Measurements from ENCODE around the gene LRRC61.

Gene LRRC61

GRCh38 chr7:150358433-150358832, 35.3 kb downstream of the LRRC61 start:
- no peaks in the 10 kb centered on the region for H3F3A ChIP-seq (ENCODE audit: insufficient read depth)

GRCh38 chr7:150358988-150359621, 36.0 kb downstream of the LRRC61 start:
- Histone ChIP-seq H3K36me3 (ENCODE audit: low read length) (no peaks in the 10 kb centered on the region), H3K4me3 (ENCODE audit: insufficient read depth, low read length, poor library complexity, severe bottlenecking) (no peak overlapping the region)

More at GRCh38 chr7:150358433-150358832, 35.3 kb downstream of the LRRC61 start:
- Histone ChIP-seq H3K4me3 (ENCODE audit: insufficient read depth, low read length, poor library complexity, severe bottlenecking) (no peak overlapping the region), H3K4me2 (ENCODE audit: low read depth, low read length, poor library complexity, severe bottlenecking) (no peak overlapping the region), H3K27ac (ENCODE audit: low read depth, low read length) (no peak overlapping the region), H3K9me3 (ENCODE audit: insufficient read depth, low read length) (no peaks in the 10 kb centered on the region), H3K79me2 (ENCODE audit: insufficient read depth, low read length) (no peaks in the 10 kb centered on the region), H2AFZ (ENCODE audit: low read depth, low read length, severe bottlenecking) (no peak overlapping the region), H3K9me2 (replicated peaks; ENCODE audit: insufficient read depth, low read length) (no peaks in the 10 kb centered on the region), H4K20me1 (ENCODE audit: low read depth, low read length) (no peaks in the 10 kb centered on the region), H3K36me3 (ENCODE audit: low read length) (no peaks in the 10 kb centered on the region), H3K27me3 (ENCODE audit: low read length) (0 out of 2 replicates have a peak, but pooled peaks cover 3% of the 10 kb centered on the region), H3K9ac (ENCODE audit: low read length) (no peak overlapping the region)
- TF ChIP-seq, protein P1, sequence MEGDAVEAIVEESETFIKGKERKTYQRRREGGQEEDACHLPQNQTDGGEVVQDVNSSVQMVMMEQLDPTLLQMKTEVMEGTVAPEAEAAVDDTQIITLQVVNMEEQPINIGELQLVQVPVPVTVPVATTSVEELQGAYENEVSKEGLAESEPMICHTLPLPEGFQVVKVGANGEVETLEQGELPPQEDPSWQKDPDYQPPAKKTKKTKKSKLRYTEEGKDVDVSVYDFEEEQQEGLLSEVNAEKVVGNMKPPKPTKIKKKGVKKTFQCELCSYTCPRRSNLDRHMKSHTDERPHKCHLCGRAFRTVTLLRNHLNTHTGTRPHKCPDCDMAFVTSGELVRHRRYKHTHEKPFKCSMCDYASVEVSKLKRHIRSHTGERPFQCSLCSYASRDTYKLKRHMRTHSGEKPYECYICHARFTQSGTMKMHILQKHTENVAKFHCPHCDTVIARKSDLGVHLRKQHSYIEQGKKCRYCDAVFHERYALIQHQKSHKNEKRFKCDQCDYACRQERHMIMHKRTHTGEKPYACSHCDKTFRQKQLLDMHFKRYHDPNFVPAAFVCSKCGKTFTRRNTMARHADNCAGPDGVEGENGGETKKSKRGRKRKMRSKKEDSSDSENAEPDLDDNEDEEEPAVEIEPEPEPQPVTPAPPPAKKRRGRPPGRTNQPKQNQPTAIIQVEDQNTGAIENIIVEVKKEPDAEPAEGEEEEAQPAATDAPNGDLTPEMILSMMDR (IDR thresholded peaks at IDR 0.05; ENCODE audit: insufficient read depth, low read length, poor library complexity, severe bottlenecking) = no peak
- TF ChIP-seq EZH2phosphoT487 (conservative IDR thresholded peaks at IDR 0.05; ENCODE audit: low read length) = no peak

DNA sequence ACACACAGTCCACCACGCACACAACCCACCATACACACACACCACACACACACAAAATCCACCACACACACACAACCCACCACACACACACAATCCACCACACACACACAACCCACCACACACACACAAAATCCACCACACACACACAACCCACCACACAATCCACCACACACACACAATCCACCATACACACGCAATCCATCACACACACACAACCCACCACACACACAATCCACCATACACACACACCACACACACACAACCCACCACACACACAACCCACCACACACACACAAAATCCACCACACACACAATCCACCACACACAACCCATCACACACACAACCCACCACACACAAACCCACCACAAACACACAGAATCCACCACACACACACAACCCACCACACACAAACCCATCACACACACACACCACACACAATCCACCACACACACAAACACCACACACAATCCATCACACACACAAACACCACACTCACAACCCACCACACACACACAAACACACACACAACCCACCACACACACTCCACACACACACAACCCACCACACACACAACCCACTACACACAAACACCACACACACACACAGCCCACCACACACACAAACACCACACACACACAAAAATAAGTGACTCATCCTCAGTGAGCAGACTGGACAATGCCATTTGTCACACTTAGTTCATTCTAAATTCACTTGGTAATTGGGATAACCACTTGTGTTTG, 36.6 kb downstream of the LRRC61 start:
- Histone ChIP-seq H3K79me2 (ENCODE audit: insufficient read depth, low read length) (no peaks in the 10 kb centered on the region), H3K9me3 (ENCODE audit: insufficient read depth, low read length) (no peaks in the 10 kb centered on the region), H3F3A (ENCODE audit: insufficient read depth) (no peaks in the 10 kb centered on the region), H4K20me1 (ENCODE audit: low read depth, low read length) (no peaks in the 10 kb centered on the region), H2AFZ (ENCODE audit: low read depth, low read length, severe bottlenecking) (no peak overlapping the region), H3K27ac (ENCODE audit: low read depth, low read length) (no peak overlapping the region), H3K36me3 (ENCODE audit: low read length) (no peaks in the 10 kb centered on the region), H3K9me2 (replicated peaks; ENCODE audit: insufficient read depth, low read length) (no peaks in the 10 kb centered on the region), H3K4me3 (ENCODE audit: insufficient read depth, low read length, poor library complexity, severe bottlenecking) (no peak overlapping the region), H3K9ac (ENCODE audit: low read length) (no peak overlapping the region), H3K4me2 (ENCODE audit: low read depth, low read length, poor library complexity, severe bottlenecking) (no peak overlapping the region), H3K27me3 (ENCODE audit: low read length) (0 out of 2 replicates have a peak, but pooled peaks cover 3% of the 10 kb centered on the region)
- TF ChIP-seq, protein P1 (IDR thresholded peaks at IDR 0.05; ENCODE audit: insufficient read depth, low read length, poor library complexity, severe bottlenecking) = no peak
- TF ChIP-seq EZH2phosphoT487 (conservative IDR thresholded peaks at IDR 0.05; ENCODE audit: low read length) = no peak

More at GRCh38 chr7:150358988-150359621, 36.0 kb downstream of the LRRC61 start:
- Histone ChIP-seq H3K79me2 (ENCODE audit: insufficient read depth, low read length) (no peaks in the 10 kb centered on the region), H4K20me1 (ENCODE audit: low read depth, low read length) (no peaks in the 10 kb centered on the region), H3K9me2 (replicated peaks; ENCODE audit: insufficient read depth, low read length) (no peaks in the 10 kb centered on the region), H3K9me3 (ENCODE audit: insufficient read depth, low read length) (no peaks in the 10 kb centered on the region), H3K9ac (ENCODE audit: low read length) (no peak overlapping the region), H2AFZ (ENCODE audit: low read depth, low read length, severe bottlenecking) (no peak overlapping the region), H3K27me3 (ENCODE audit: low read length) (0 out of 2 replicates have a peak, but pooled peaks cover 3% of the 10 kb centered on the region), H3K27ac (ENCODE audit: low read depth, low read length) (no peak overlapping the region), H3K4me2 (ENCODE audit: low read depth, low read length, poor library complexity, severe bottlenecking) (no peak overlapping the region), H3F3A (ENCODE audit: insufficient read depth) (no peaks in the 10 kb centered on the region)
- TF ChIP-seq EZH2phosphoT487 (conservative IDR thresholded peaks at IDR 0.05; ENCODE audit: low read length) = no peak
- TF ChIP-seq, protein P1 (IDR thresholded peaks at IDR 0.05; ENCODE audit: insufficient read depth, low read length, poor library complexity, severe bottlenecking) = no peak

All from SU-DHL-6 (cell line).